Colonic mucosa (tissue), 4 donors: Measurements from ENCODE around the gene TRIM10. TPM values are rescaled to one million over a fixed set of nuclear protein-coding genes. Genes with fewer than 3 reads are reported as not detected.

Source experiments
- DNase-seq: peaks from one replicate; pipeline ENCODE4 v3.0.0-alpha.2; 2020
- H3K27ac ChIP-seq: fragments of 200-600 bp; one replicate; pipeline ENCODE4 v1.8.0; 2021
- H3K27me3 ChIP-seq: fragments of 200-600 bp; one replicate; pipeline ENCODE4 v1.8.0; 2021
- H3K36me3 ChIP-seq: fragments of 200-600 bp; one replicate; pipeline ENCODE4 v1.8.0; 2021
- H3K4me1 ChIP-seq: fragments of 200-600 bp; one replicate; pipeline ENCODE4 v1.8.0; 2021; ENCODE audit warnings: mild to moderate bottlenecking
- H3K4me3 ChIP-seq: fragments of 200-600 bp; one replicate; pipeline ENCODE4 v1.8.0; 2021
- H3K9ac ChIP-seq, 2 donors: one replicate each; pipeline ENCODE4 v1.7.0; 2013; ENCODE audit warnings: control low read depth in 2 of 2, low read depth in 2 of 2, low read length in 2 of 2
- H3K9me3 ChIP-seq: fragments of 200-600 bp; one replicate; pipeline ENCODE4 v1.8.0; 2021
- CTCF ChIP-seq: fragments of 200-600 bp; IDR thresholded peaks from one replicate; pipeline ENCODE4 v1.8.0; 2022; ENCODE audit warnings: antibody characterized with exemption, mild to moderate bottlenecking
- intact Hi-C: fragments of 100-400 bp; cut with DNase I; formaldehyde crosslinking; loops from one replicate; pipeline ENCODE4 v1.14.1; 2022
- total RNA-seq, 2 donors: library from RNA; stranded (reverse); fragmentation: NEBNext Ultra II Directional in 1 of 2; extraction: Animal tissue kit (Norgen Biotek cat#: 25700) in 1 of 2; gene quantifications; one replicate each; pipeline ENCODE4 v1.2.1, GENCODE V29; 2021
- donor health status: healthy.
- donor health status: DM: no; HTN: no; CAD: no.
- donor health status: DM: no; HTN: no; CAD: no.

Gene TRIM10
- total RNA-seq, 2 donors from 2014 or later, result 3.8 to 3.9 TPM

DNA sequence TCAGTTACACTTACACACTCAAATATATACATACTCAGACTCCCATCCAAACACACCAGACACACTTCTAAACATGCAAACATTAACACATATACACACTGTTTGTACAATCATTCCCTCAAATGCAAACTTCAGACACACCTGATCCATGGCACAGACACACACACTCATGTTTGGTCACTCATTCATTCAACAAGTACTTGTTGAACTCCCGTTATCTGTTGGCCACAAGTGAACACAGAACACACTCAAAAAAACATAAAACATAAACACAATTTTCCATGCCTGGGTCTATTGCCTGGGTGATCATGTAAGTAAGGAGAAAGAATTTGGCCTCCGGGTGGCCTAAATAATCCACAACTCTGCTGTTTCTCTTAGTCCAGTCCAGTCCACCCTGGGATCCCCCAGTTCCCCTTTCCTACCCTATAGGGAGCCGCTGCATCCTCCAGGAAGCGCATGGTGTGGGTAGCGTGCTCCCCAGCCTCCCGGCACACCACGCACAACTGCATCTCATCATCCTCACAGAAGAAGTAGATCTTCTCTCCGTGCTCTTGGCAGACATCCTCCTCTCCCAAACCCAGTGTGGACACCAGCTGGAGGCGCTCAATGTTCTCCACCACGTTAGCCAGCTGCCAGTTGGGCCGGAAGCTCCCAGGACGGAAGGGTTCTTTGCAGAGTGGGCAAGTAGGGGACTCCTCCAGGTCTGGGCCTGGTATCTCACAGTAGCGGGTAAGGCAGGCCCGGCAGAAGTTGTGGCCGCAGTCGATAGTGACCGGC, 815 bp downstream of the TRIM10 start:
- intact Hi-C loops, result no loop called here
- Histone ChIP-seq H3K9me3 (no peaks in the 10 kb centered on the region), H3K36me3 (no peaks in the 10 kb centered on the region), H3K27ac (no peak overlapping the region), H3K9ac (no peak overlapping the region), H3K4me1 (no peaks in the 10 kb centered on the region), H3K4me3 (no peak overlapping the region), H3K27me3 (no peaks in the 10 kb centered on the region)
- no peak for DNase-seq
- no peak for TF ChIP-seq CTCF

DNA sequence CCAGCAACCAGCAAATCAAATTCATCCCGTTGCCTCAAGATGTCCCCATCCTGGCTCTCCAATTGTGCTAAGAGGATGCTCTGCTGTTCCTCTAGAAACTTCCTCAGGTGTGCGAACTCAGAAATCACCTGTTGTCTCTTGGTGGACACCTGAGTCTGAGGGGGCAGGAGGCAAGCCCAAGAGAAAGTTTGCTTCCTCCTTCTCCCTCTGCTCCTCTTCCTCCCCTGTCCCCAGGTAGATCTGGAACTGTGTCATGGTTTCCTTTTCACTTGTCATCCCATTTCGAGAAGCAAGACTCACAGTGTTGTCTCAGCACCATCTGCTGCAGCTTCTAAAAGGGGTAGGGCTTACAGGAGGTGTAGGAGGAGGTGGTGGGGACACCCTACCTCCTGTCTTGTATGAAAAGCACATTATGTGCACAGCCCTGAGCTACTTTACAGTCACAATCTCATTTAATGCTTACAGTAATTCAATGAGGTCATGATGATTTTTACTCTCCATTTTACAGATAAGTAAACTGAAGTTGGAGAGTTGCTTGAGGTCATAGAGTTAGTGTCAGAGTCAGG, 2.5 kb downstream of the TRIM10 start:
- intact Hi-C loops, result no loop called here
- no peaks in the 10 kb centered on the region for H3K36me3 ChIP-seq
- H3K27ac ChIP-seq, result no peak overlapping the region
- H3K4me3 ChIP-seq, result no peak overlapping the region
- no peaks in the 10 kb centered on the region for H3K4me1 ChIP-seq
- H3K9me3 ChIP-seq, result no peaks in the 10 kb centered on the region
- no peak overlapping the region for H3K9ac ChIP-seq
- no peak for DNase-seq
- no peaks in the 10 kb centered on the region for H3K27me3 ChIP-seq
- TF ChIP-seq CTCF, result no peak

GRCh38 chr6:30157999-30158398, 3.0 kb downstream of the TRIM10 start:
- DNase-seq, result no peak
- no peak for TF ChIP-seq CTCF
- no peaks in the 10 kb centered on the region for H3K9me3 ChIP-seq
- intact Hi-C loops, result no loop called here
- H3K9ac ChIP-seq, result no peak overlapping the region
- no peaks in the 10 kb centered on the region for H3K36me3 ChIP-seq
- H3K27me3 ChIP-seq, result no peaks in the 10 kb centered on the region
- no peaks in the 10 kb centered on the region for H3K4me1 ChIP-seq
- no peak overlapping the region for H3K27ac ChIP-seq
- H3K4me3 ChIP-seq, result no peak overlapping the region

GRCh38 chr6:30157581-30157980, 3.4 kb downstream of the TRIM10 start:
- DNase-seq, result no peak
- H3K9me3 ChIP-seq, result no peaks in the 10 kb centered on the region
- no peak overlapping the region for H3K4me3 ChIP-seq
- intact Hi-C loops, result no loop called here
- no peaks in the 10 kb centered on the region for H3K36me3 ChIP-seq
- no peaks in the 10 kb centered on the region for H3K27me3 ChIP-seq
- H3K27ac ChIP-seq, result no peak overlapping the region
- no peak overlapping the region for H3K9ac ChIP-seq
- H3K4me1 ChIP-seq, result no peaks in the 10 kb centered on the region
- no peak for TF ChIP-seq CTCF

- no peak for TF ChIP-seq CTCF
- DNase-seq, result no peak
- H3K4me1 ChIP-seq, result no peaks in the 10 kb centered on the region
- no peaks in the 10 kb centered on the region for H3K27me3 ChIP-seq
- H3K9me3 ChIP-seq, result no peaks in the 10 kb centered on the region
- no peak overlapping the region for H3K4me3 ChIP-seq
- H3K36me3 ChIP-seq, result no peaks in the 10 kb centered on the region
- no peak overlapping the region for H3K27ac ChIP-seq
- H3K9ac ChIP-seq, result no peak overlapping the region
- intact Hi-C loops, result no loop called here
Observed at GRCh38 chr6:30156774-30157173, 4.2 kb downstream of the TRIM10 start.
